Inflammatory macrophage treated with lipopolysaccharide for 1 hour (primary cell): ENCODE measurements around the gene NAV2.

Experiments used
- DNase-seq, 2 donors: peaks; one replicate each; pipeline ENCODE4 v3.0.0-alpha.2; 2020 to 2022

NAV2 gene

GRCh38 chr11:19931771-19932369, 219.2 kb downstream of the NAV2 start:
- DNase-seq, result no peak

DNA sequence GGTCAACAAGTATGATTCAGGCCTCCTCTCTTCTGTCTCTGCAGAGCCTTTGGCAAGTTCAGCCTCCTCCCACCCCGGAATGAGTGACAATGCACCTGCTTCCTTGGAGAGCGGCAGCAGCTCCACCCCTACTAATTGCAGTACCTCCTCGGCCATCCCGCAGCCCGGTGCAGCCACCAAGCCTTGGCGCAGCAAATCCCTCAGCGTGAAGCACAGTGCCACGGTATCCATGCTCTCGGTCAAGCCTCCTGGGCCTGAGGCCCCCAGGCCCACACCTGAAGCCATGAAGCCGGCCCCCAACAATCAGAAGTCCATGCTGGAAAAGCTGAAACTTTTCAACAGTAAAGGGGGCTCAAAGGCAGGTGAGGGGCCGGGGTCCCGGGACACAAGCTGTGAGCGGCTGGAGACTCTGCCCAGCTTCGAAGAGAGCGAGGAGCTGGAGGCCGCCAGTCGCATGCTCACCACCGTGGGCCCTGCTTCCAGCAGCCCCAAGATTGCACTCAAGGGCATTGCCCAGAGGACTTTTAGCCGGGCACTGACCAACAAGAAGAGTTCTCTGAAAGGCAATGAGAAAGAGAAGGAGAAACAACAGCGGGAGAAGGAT, 220.6 kb downstream of the NAV2 start:
- no peak for DNase-seq

DNA sequence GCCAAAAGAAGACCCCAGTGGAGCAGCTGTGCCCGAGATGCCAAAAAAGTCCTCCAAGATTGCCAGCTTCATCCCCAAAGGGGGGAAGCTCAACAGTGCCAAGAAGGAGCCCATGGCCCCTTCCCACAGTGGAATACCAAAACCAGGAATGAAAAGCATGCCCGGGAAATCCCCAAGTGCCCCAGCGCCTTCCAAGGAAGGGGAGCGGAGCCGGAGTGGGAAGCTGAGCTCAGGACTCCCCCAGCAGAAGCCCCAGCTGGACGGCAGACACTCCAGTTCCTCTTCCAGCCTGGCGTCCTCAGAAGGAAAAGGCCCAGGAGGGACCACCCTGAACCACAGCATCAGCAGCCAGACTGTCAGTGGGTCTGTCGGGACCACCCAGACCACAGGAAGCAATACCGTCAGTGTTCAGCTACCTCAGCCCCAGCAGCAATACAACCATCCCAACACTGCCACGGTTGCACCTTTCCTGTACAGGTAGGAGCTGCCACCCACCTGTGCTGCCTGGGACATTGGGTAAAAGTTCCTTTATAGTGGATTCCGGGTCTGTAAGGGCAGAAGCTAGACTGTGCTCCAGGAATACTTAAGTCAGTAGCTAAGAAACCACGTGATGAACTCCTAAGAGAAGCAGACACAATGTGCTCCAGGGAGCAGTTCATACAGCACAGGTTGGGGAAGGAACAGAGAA, 221.3 kb downstream of the NAV2 start:
- DNase-seq, result no peak

DNA sequence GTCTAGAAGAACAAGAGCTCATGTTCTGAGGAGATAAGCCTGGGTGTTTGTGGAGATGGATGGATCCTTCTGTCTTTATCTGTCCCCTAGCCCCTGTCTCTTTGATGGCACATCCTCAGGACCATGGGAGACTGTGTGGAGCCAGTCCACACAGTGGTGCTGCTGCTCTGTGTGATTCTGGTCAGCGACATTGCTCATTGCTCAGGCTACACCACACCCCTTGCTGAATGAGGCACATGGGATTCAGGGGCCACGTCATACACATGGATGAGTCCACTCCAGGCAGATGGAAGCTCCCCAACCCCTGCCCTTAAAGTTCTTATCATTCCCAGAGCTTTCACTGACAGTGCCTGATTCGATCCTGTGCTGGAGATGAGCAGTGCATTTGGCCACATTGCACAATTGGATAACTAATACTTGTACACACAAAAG, 222.2 kb downstream of the NAV2 start:
- DNase-seq, result no peak

DNA sequence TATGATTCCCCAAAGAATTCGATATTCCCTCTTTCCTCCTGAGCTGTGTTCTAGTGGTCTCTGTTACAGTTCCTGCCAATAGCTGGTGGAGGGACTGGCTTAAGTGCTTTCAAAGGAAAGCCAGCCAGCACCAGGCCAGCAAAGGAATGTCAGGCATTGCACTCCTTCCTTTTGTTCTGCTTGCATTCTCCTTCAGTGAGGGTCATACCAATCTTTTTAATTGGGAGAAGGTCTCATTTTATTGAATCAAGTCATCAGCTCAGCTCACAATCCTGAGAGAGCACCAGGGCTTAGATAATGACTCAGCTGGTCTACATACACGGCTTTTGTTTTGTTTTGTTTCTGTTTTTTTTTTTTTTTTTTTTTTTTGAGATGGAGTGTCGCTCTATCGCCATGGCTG, 222.9 kb downstream of the NAV2 start:
- no peak for DNase-seq

DNA sequence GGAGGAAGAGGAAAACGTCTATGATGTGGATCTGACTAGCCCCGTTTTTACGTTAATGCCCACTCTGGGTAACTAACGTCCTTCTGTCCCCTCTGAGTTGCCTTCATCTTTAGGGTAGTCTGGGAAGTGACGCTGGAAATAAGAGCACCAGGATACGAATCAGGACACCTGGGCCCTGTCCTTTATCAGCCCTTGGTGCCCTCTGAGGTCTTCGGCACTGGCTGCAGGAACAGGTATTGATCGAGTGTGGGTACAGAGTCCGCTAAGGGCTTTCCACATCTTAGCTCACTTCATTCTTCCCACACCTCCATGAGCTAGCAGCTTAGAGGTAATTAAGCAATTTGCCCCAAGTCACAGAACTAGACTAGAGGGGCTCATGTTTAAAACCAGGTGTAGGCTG, 223.8 kb downstream of the NAV2 start:
- DNase-seq, result no peak

GRCh38 chr11:19938169-19938856, 225.7 kb downstream of the NAV2 start:
- peak; percentile 33 to 69 for DNase-seq

DNA sequence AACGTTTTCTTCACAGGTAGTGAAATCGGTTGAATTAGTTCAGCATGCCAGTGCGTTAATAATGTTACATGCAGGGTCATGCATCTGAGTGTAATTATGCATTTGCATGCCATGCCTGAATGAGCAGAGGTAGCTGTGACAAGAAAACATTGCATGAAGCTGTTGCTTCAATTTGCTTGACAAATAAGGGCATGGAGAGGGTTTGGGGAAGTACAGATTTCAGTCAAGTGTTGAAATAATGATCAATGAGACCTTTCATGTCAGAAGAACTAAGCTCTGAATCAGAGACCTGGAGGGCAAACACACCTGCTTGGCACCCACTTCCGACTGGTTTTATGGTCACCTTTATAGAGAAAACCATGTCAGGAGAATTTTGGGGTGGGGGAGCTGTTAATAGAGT, 226.2 kb downstream of the NAV2 start:
- no peak for DNase-seq

DNA sequence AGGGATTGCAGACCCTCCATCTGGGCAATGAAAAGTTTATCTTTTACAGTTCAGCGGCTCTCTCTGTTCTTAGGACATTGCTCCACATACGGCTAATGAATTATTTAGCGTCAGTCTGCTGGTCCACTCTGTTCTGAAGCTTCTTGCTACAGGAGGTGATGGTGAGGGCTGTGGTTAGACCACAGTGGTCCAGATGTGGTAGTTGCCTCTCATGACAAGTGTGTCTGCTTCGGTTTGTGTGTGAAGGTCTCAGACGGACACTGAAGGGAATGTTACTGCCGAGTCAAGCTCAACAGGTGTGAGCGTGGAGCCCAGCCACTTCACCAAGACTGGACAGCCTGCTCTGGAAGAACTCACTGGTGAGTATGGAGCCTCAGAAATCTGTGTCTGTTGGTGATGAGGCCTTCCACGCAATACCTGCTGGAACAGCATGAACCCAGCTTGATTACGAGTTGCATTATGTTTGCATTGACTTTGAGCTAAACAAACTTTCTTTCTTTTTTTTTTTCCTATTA, 226.8 kb downstream of the NAV2 start:
- DNase-seq, result no peak

- no peak for DNase-seq
Measured at GRCh38 chr11:19940831-19941230, 228.2 kb downstream of the NAV2 start.

DNA sequence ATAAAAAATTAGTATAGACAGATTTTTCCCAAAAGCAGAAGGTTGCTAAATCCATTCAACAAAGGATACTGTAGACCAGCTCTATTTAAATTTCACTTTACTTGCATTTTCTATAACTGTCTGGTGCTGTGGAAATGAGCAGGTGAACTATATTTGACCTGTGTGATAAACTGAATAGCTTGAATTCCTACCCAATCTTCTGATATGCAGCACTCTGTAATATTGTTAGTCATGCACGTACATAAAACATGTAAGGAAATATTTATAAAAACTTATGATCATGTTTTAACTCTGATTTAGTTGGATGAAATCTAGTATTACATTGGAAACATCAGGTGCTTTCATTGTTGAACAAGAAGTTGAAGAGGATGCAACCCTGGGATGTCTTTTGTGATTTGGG, 234.0 kb downstream of the NAV2 start:
- no peak for DNase-seq

- DNase-seq, result no peak
Measured at GRCh38 chr11:19947537-19948114, 235.0 kb downstream of the NAV2 start.

DNA sequence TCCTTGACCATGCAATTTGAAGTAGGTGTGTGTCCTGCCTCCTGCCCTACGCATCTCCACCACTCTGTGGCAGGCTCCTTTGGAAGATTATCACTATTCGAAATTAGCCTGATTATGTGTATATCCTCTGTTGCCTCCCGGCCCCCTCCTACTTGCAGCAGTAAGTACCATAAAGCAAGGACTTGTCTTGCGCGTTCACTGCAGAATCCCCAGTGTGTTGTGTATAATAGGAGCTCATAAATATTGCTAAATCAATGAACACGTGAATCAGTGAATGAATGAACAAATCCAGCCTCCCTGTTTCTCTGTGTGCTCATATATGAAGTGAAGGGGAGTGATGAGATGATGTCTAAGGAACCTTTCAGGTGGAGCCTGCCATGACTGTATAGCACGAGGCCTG, 237.0 kb downstream of the NAV2 start:
- no peak for DNase-seq

- DNase-seq, result peak; percentile 23 to 78
Measured at GRCh38 chr11:19951558-19952115, 239.0 kb downstream of the NAV2 start.

GRCh38 chr11:19952116-19952605, 239.5 kb downstream of the NAV2 start:
- no peak for DNase-seq

DNA sequence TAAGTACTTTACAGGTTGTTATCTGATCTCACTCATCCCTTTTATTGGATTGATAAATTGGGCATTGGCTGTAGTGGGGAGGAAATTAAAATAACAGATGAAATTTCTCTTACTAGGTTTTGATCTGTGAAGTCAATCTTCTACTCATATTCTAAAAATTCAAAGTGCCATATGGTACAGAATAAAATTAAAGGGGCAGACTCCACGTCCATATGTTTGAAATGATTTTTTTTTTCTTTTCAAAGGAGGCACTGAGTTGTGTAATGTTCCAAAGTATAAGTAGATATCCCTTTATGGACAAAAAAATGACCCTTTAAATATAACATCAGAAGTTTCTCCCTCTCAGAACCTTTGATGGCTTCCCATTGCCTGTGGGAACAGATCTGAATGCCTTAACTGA, 240.3 kb downstream of the NAV2 start:
- no peak for DNase-seq

DNA sequence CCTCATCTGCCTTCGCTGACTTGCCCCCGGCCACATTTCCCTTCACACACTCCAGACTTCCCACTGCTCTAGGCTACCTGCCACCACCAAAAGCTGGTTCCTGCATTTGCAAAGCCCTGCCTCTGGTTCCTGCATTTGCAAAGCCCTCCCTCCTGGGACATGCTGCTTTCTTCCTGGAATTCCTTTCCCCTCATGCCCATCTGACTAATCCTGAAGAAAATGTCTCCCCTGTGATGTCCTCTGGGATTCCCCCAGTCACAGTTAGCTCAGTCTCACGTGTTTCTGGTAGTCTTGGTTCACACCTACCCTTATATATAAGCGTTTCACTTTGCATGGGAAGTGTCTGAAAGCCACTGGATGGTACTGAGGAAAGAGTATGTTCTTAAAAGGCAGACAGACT, 240.7 kb downstream of the NAV2 start:
- no peak for DNase-seq

- no peak for DNase-seq
Measured at GRCh38 chr11:19953909-19954308, 241.3 kb downstream of the NAV2 start.

DNA sequence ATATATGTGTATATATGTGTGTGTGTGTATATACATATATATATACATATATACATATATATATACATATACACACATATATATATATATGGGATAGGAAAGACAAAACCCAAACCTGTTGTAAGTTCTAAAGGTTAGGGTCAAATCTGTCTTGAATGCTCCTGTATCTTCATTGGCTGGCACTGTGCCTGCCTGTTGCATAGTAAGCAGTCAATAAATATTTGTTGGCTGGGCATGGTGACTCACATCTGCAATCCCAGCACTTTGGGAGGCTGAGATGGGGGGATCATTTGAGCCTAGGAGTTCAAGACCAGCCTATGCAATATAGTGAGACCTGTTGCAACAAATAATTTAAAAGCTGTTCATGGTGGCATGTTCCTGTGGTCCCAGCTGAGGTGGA, 242.3 kb downstream of the NAV2 start:
- no peak for DNase-seq

DNA sequence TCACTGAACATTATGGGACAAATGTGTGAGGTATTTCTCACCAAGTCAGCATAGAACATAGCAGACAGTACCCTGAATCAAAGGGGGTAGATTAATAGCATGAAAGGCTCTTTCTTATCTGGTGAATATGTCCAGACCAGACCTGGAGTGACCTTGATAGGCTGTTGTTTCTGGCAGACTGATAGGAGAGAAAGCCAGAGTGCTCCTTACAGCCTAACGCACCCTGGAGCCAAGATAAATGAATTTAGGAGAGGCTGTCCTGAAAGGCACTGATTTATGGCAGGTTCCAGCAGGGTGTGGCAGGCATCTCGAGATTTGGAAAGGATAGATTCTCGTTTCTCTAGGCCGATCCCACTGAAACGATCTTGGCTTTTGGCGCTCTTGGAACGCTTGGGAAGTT, 243.0 kb downstream of the NAV2 start:
- DNase-seq, result no peak

DNA sequence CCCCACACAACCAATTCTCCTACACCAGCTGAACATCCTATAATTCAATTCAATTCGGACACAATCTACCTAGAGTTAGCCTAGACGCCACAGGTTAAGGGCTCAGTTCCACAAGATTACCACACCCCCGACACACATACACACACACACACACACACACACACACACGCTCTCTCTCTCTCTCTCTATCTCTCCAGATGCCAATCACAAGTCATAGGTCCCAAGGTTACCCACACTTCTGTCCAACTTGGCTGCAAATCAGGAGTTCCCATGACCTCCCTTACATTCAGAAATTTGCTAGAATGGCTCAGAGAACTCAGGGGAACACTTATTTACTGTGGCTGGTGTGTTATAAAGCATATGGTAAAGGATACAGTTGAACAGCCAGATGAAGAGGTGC, 243.6 kb downstream of the NAV2 start:
- no peak for DNase-seq

DNA sequence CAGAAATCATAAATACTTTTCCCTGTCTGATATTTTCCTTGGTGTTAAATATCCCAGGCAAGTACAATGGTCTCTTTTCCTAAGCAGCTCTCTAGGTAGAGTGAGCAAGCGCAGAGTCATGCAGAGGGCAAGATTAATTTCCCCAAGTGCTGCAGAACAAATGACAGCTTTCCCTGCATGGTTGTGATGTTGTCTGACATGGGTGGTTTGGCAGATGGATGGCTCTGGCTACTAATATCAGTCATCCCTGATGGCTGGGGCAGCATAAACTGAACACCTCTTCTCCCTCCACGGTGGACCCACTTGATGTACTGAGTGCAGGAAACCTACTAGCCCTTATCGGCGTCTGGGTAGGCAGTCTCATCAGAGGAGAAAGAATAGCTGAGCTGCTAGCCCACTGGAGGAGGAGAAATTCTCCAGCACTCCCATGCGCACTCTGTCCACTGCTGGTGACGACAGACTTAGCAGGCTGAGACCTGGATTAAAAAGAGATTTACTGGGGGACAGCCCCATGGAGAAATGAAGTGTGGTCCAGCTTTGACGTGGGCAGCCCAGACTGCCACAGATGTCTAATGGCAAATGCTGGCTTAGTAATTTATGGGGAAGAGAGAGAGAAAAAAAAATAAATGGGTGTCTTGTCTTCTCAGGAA, 244.8 kb downstream of the NAV2 start:
- no peak for DNase-seq
